ENCODE data around the gene BAHD1. TPM values are rescaled to one million over a fixed set of nuclear protein-coding genes. Genes with fewer than 3 reads are reported as not detected.

Gene BAHD1
- total and polyA plus RNA-seq, 2 donors (not counting 1 experiment from before 2014, with no cell fraction given): 3.3 to 5.6 TPM

DNA sequence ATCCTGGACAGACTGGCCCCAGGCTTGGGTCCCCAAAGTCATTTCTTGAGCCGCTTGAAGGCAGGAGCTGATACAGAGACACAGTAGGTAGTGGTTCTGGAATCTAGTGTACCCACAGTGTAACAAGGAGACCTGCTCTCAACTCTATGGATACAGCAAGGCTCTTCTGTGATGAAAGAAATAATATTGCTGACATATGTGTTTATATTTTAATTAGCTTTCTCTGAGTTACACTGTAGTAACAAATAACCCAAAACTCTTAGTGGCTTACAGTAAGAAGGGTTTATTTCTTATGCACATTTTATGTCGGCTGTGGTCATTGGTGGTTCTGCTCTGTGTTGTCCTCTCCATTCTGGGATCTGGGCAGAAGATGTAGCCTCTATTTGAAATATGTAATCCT, 75.6 kb downstream of the BAHD1 start:
- Histone ChIP-seq H4K20me1 (ENCODE audit: control insufficient read depth, extremely low read depth, insufficient read depth, low read length) (no peaks in the 10 kb centered on the region), H3K79me2 (ENCODE audit: control insufficient read depth, insufficient read depth, low read length) (no peaks in the 10 kb centered on the region)
- no peak for TF ChIP-seq EZH2 (IDR thresholded peaks at IDR 0.05; ENCODE audit: low read length, missing control alignments)
- TF ChIP-seq, protein P1, sequence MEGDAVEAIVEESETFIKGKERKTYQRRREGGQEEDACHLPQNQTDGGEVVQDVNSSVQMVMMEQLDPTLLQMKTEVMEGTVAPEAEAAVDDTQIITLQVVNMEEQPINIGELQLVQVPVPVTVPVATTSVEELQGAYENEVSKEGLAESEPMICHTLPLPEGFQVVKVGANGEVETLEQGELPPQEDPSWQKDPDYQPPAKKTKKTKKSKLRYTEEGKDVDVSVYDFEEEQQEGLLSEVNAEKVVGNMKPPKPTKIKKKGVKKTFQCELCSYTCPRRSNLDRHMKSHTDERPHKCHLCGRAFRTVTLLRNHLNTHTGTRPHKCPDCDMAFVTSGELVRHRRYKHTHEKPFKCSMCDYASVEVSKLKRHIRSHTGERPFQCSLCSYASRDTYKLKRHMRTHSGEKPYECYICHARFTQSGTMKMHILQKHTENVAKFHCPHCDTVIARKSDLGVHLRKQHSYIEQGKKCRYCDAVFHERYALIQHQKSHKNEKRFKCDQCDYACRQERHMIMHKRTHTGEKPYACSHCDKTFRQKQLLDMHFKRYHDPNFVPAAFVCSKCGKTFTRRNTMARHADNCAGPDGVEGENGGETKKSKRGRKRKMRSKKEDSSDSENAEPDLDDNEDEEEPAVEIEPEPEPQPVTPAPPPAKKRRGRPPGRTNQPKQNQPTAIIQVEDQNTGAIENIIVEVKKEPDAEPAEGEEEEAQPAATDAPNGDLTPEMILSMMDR (conservative IDR thresholded peaks at IDR 0.05 in 1 of 2, IDR thresholded peaks at IDR 0.05 in 1 of 2; ENCODE audit: low read depth in 1 of 2, low read length in 2 of 2): no peak

More for the DNA sequence above, 75.6 kb downstream of the BAHD1 start:
- Histone ChIP-seq H3K4me1 (ENCODE audit: control insufficient read depth, extremely low read depth, insufficient read depth, low read length) (peaks cover 2% of the 10 kb centered on the region), H3K27ac (ENCODE audit: insufficient read depth, low read length) (no peak overlapping the region), H3K27me3 (ENCODE audit: control insufficient read depth, insufficient read depth, low read length) (no peaks in the 10 kb centered on the region), H3K36me3 (ENCODE audit: control insufficient read depth, insufficient read depth, low read length) (no peaks in the 10 kb centered on the region), H3K9me3 (ENCODE audit: control insufficient read depth, insufficient read depth, low read depth, low read length) (no peaks in the 10 kb centered on the region), H2AFZ (ENCODE audit: low read length) (no peak overlapping the region), H3K9ac (ENCODE audit: insufficient read depth, low read length) (no peak overlapping the region), H3K4me2 (ENCODE audit: extremely low read depth, insufficient read depth, low read length) (no peak overlapping the region), H3K4me3 (replicated peaks in 1 of 4; ENCODE audit: control extremely low read depth in 1 of 4, insufficient read depth in 1 of 4, low read depth in 3 of 4, low read length in 4 of 4) (no peak overlapping the region)
- DNase-seq (ENCODE audit: low read depth in 2 of 2): no peak

Other genes starting within 250 kb of the BAHD1 start
- gene PAK6, start 201.9 kb upstream of the BAHD1 start, total RNA-seq: under 0.01 TPM in 1 of 2 replicates, not detected in the other
- gene PAK6, start 201.9 kb upstream of the BAHD1 start, polyA plus RNA-seq: 0.03 and 0.05 TPM in 2 replicates
- gene ANKRD63, start 157.9 kb upstream of the BAHD1 start, total RNA-seq: not detected in 2 replicates
- gene ANKRD63, start 157.9 kb upstream of the BAHD1 start, polyA plus RNA-seq: not detected in 2 replicates
- gene PLCB2, start 133.0 kb upstream of the BAHD1 start, total RNA-seq: under 0.01 TPM in 2 replicates
- gene PLCB2, start 133.0 kb upstream of the BAHD1 start, polyA plus RNA-seq: 0.33 and 0.40 TPM in 2 replicates
- 8.9 and 9.2 TPM in 2 replicates for gene INAFM2, start 117.3 kb upstream of the BAHD1 start, total RNA-seq
- gene INAFM2, start 117.3 kb upstream of the BAHD1 start, polyA plus RNA-seq: 8.2 and 11.0 TPM in 2 replicates
- gene CCDC9B, start 100.0 kb upstream of the BAHD1 start, total RNA-seq: 14.4 and 38.0 TPM in 2 replicates
- 1.7 and 2.0 TPM in 2 replicates for gene CCDC9B, start 100.0 kb upstream of the BAHD1 start, polyA plus RNA-seq
- not detected in 2 replicates for gene PHGR1, start 89.9 kb upstream of the BAHD1 start, total RNA-seq
- gene PHGR1, start 89.9 kb upstream of the BAHD1 start, polyA plus RNA-seq: not detected in 2 replicates
- under 0.01 and 0.26 TPM in 2 replicates for gene DISP2, start 82.7 kb upstream of the BAHD1 start, total RNA-seq
- gene DISP2, start 82.7 kb upstream of the BAHD1 start, polyA plus RNA-seq: 0.11 and 0.43 TPM in 2 replicates
- gene KNSTRN, start 58.2 kb upstream of the BAHD1 start, total RNA-seq: 15.7 and 30.9 TPM in 2 replicates
- gene KNSTRN, start 58.2 kb upstream of the BAHD1 start, polyA plus RNA-seq: 22.5 and 45.3 TPM in 2 replicates
- 40.1 and 61.8 TPM in 2 replicates for gene IVD, start 35.2 kb upstream of the BAHD1 start, total RNA-seq
- 37.9 and 43.0 TPM in 2 replicates for gene IVD, start 35.2 kb upstream of the BAHD1 start, polyA plus RNA-seq
- 6.7 and 7.4 TPM in 2 replicates for gene CHST14, start 30.0 kb downstream of the BAHD1 start, total RNA-seq
- 18.1 and 18.8 TPM in 2 replicates for gene CHST14, start 30.0 kb downstream of the BAHD1 start, polyA plus RNA-seq
- 14.4 and 14.5 TPM in 2 replicates for gene CCDC32, start 124.1 kb downstream of the BAHD1 start, total RNA-seq
- 15.6 and 20.7 TPM in 2 replicates for gene CCDC32, start 124.1 kb downstream of the BAHD1 start, polyA plus RNA-seq
- gene RPUSD2, start 128.3 kb downstream of the BAHD1 start, total RNA-seq: 11.6 and 13.1 TPM in 2 replicates
- 4.9 and 6.5 TPM in 2 replicates for gene RPUSD2, start 128.3 kb downstream of the BAHD1 start, polyA plus RNA-seq
- 2.1 and 5.0 TPM in 2 replicates for gene KNL1, start 153.3 kb downstream of the BAHD1 start, total RNA-seq
- gene KNL1, start 153.3 kb downstream of the BAHD1 start, polyA plus RNA-seq: 3.9 and 14.5 TPM in 2 replicates

Data from fibroblast of lung (primary cell).